Measurements from ENCODE around the gene INTS3. TPM values are rescaled to one million over a fixed set of nuclear protein-coding genes. Genes with fewer than 3 reads are reported as not detected.
A peak's percentile ranks its signal among the peaks of the same experiment; 100 is the strongest.
"Not testable (repeated sequence)": the region's sequence is repeated elsewhere in the genome, so short reads cannot be mapped to it uniquely, and the experiment has no call there.

INTS3 gene
- total RNA-seq, 4 donors from 2014 or later: 38.3 to 75.4 (median 43.9) TPM

- peak overlapping the region; percentile 88 for H3K27ac ChIP-seq
- no peaks in the 10 kb centered on the region for H3K27me3 ChIP-seq
- WGBS: 71% methylated on average over 6 of the region's 6 CpGs
- DNase-seq (ENCODE audit: low spot score in 2 of 2): no peak
- TF ChIP-seq POLR2AphosphoS5 (IDR thresholded peaks at IDR 0.05) (peak in 1 of 3 donors; percentile 87), EP300 (IDR thresholded peaks at IDR 0.05) (no peak), POLR2A (IDR thresholded peaks at IDR 0.05) (no peak), CTCF (IDR thresholded peaks at IDR 0.05) (no peak)
- H3K4me1 ChIP-seq: peaks cover 28% of the 10 kb centered on the region
- no peak overlapping the region for H3K4me3 ChIP-seq
- H3K36me3 ChIP-seq: no peaks in the 10 kb centered on the region
- no peaks in the 10 kb centered on the region for H3K9me3 ChIP-seq
Measured at GRCh38 chr1:153698923-153699714, 28.7 kb upstream of the INTS3 start.

- H3K27me3 ChIP-seq: no peaks in the 10 kb centered on the region
- H3K4me3 ChIP-seq: no peak overlapping the region
- no peaks in the 10 kb centered on the region for H3K36me3 ChIP-seq
- TF ChIP-seq POLR2AphosphoS5 (IDR thresholded peaks at IDR 0.05) (no peak), POLR2A (IDR thresholded peaks at IDR 0.05) (no peak), CTCF (IDR thresholded peaks at IDR 0.05) (no peak), EP300 (IDR thresholded peaks at IDR 0.05) (no peak)
- WGBS: 86% methylated on average over 6 of the region's 6 CpGs
- no peaks in the 10 kb centered on the region for H3K9me3 ChIP-seq
- peak overlapping the region; percentile 5 for H3K27ac ChIP-seq
- H3K4me1 ChIP-seq: peaks cover 28% of the 10 kb centered on the region
- DNase-seq (ENCODE audit: low spot score in 2 of 2): no peak
Measured at GRCh38 chr1:153699768-153700167, 28.1 kb upstream of the INTS3 start.

GRCh38 chr1:153705484-153705883 lies 22.4 kb upstream of the INTS3 start:
- H3K4me1 ChIP-seq: no peaks in the 10 kb centered on the region
- DNase-seq (ENCODE audit: low spot score in 2 of 2): no peak
- no peaks in the 10 kb centered on the region for H3K27me3 ChIP-seq
- no peaks in the 10 kb centered on the region for H3K36me3 ChIP-seq
- H3K4me3 ChIP-seq: no peak overlapping the region
- no peaks in the 10 kb centered on the region for H3K9me3 ChIP-seq
- TF ChIP-seq CTCF (IDR thresholded peaks at IDR 0.05): no peak
- no peak for TF ChIP-seq EP300 (IDR thresholded peaks at IDR 0.05)
- TF ChIP-seq POLR2A (IDR thresholded peaks at IDR 0.05): no peak
- TF ChIP-seq POLR2AphosphoS5 (IDR thresholded peaks at IDR 0.05): no peak
- H3K27ac ChIP-seq: no peak overlapping the region
- WGBS: 61% methylated on average over 9 of the region's 9 CpGs

- no peak overlapping the region for H3K4me3 ChIP-seq
Measured at GRCh38 chr1:153711026-153711425, 16.8 kb upstream of the INTS3 start.

GRCh38 chr1:153716211-153716610 lies 11.6 kb upstream of the INTS3 start:
- not testable (repeated sequence) for H3K4me3 ChIP-seq; H3K27ac ChIP-seq; H3K36me3 ChIP-seq; H3K27me3 ChIP-seq; H3K4me1 ChIP-seq; H3K9me3 ChIP-seq; DNase-seq (ENCODE audit: low spot score in 2 of 2)
- 82% methylated on average over 5 of the region's 5 CpGs for WGBS

More at GRCh38 chr1:153711026-153711425, 16.8 kb upstream of the INTS3 start:
- H3K36me3 ChIP-seq: no peaks in the 10 kb centered on the region
- no peaks in the 10 kb centered on the region for H3K9me3 ChIP-seq
- DNase-seq (ENCODE audit: low spot score in 2 of 2): no peak
- no peak overlapping the region for H3K27ac ChIP-seq
- H3K4me1 ChIP-seq: no peaks in the 10 kb centered on the region
- TF ChIP-seq EP300 (IDR thresholded peaks at IDR 0.05): no peak
- no peak for TF ChIP-seq POLR2AphosphoS5 (IDR thresholded peaks at IDR 0.05)
- TF ChIP-seq CTCF (IDR thresholded peaks at IDR 0.05): no peak
- no peak for TF ChIP-seq POLR2A (IDR thresholded peaks at IDR 0.05)
- WGBS: 32% methylated on average over 7 of the region's 7 CpGs
- no peaks in the 10 kb centered on the region for H3K27me3 ChIP-seq

Data from suprapubic skin (tissue), 4 donors.